LNCAP (cell line): ENCODE measurements around the gene TGFBR3.

Source experiments
- CTCF ChIP-seq: fragments of 450-650 bp; IDR thresholded peaks from 2 replicates; pipeline ENCODE4 v1.5.1; 2017; ENCODE audit warnings: mild to moderate bottlenecking

TGFBR3 gene

GRCh38 chr1:91881280-91881679, 4.7 kb downstream of the TGFBR3 start:
- no peak for TF ChIP-seq CTCF

GRCh38 chr1:91879733-91880132, 6.2 kb downstream of the TGFBR3 start:
- TF ChIP-seq CTCF: no peak

GRCh38 chr1:91877574-91878208, 8.3 kb downstream of the TGFBR3 start:
- TF ChIP-seq CTCF: no peak

GRCh38 chr1:91876781-91877573, 9.0 kb downstream of the TGFBR3 start:
- TF ChIP-seq CTCF: no peak

- no peak for TF ChIP-seq CTCF
Measured at GRCh38 chr1:91876040-91876470, 9.9 kb downstream of the TGFBR3 start.

GRCh38 chr1:91874167-91874566, 11.8 kb downstream of the TGFBR3 start:
- no peak for TF ChIP-seq CTCF

- no peak for TF ChIP-seq CTCF
Measured at GRCh38 chr1:91872559-91873081, 13.3 kb downstream of the TGFBR3 start.
